B cell (primary cell): ENCODE results near the gene INTS15. TPM values are rescaled to one million over a fixed set of nuclear protein-coding genes. Genes with fewer than 3 reads are reported as not detected.

Experiments
- ATAC-seq: fragments of 200-7000 bp; cut with Tn5 transposase; one replicate; pipeline ENCODE4 v1.10.0; 2021; ENCODE audit warnings: low read depth, mild to moderate bottlenecking, moderate number of reproducible peaks, moderate library complexity
- CTCF ChIA-PET: fragments of 350-600 bp; sonication (Branson Sonifier 250); formaldehyde crosslinking; loops from one replicate; lab custom pipeline; 2021; ENCODE audit warnings: antibody characterized with exemption, inconsistent platforms; lab: Charles Lee
- POLR2A ChIA-PET: fragments of 350-600 bp; sonication (Branson Sonifier 250); formaldehyde crosslinking; loops from one replicate; lab custom pipeline; 2021; ENCODE audit warnings: antibody characterized with exemption; lab: Charles Lee
- DNase-seq: peaks from one replicate; pipeline ENCODE4 v3.0.0; 2013
- H2AFZ ChIP-seq: 2 replicates; pipeline ENCODE4 v1.6.1; 2012; ENCODE audit warnings: mild to moderate bottlenecking, low read depth, low read length; ENCODE audit not compliant: insufficient read depth, poor library complexity, severe bottlenecking
- H3K27ac ChIP-seq, 2 donors: 1 replicate in 1 of 2; 2 replicates in 1 of 2; pipeline ENCODE4 v1.5.1; 2012 to 2013; ENCODE audit warnings: low read length in 2 of 2, mild to moderate bottlenecking in 2 of 2, moderate library complexity in 1 of 2
- H3K27me3 ChIP-seq, 4 experiments: fragments of 200-600 bp in 1 of 4; sonication (generic) in 1 of 4; replicated peaks in 1 of 4; 1 replicate in 2 of 4; 2 replicates in 2 of 4; pipeline versions ENCODE4 v1.6.1 to v1.7.0; 2013 to 2016; ENCODE audit warnings: low read length in 3 of 4, mild to moderate bottlenecking in 2 of 4, mixed read lengths in 1 of 4, moderate library complexity in 1 of 4; ENCODE audit not compliant: insufficient read depth in 4 of 4, control insufficient read depth in 3 of 4; ENCODE audit errors: control extremely low read depth in 1 of 4
- H3K36me3 ChIP-seq, 2 experiments: replicated peaks in 1 of 2; 1 replicate in 1 of 2; 2 replicates in 1 of 2; pipeline versions ENCODE4 v1.6.1 to v1.7.1; 2013; ENCODE audit warnings: low read length in 1 of 2; ENCODE audit not compliant: insufficient read depth in 2 of 2, control insufficient read depth in 1 of 2; ENCODE audit errors: control extremely low read depth in 1 of 2, extremely low read depth in 1 of 2
- H3K4me1 ChIP-seq, 2 donors: fragments of 200-600 bp in 1 of 2; sonication (generic) in 1 of 2; 1 replicate in 1 of 2; 2 replicates in 1 of 2; pipeline versions ENCODE4 v1.5.1 to v1.6.1; 2013 to 2017; ENCODE audit warnings: low read length in 2 of 2; ENCODE audit not compliant: control insufficient read depth in 2 of 2, insufficient read depth in 2 of 2
- H3K4me2 ChIP-seq: replicated peaks from 2 replicates; pipeline ENCODE3; 2012; ENCODE audit warnings: mild to moderate bottlenecking, low read depth, low read length; ENCODE audit not compliant: poor library complexity, severe bottlenecking
- H3K4me3 ChIP-seq, 5 experiments: fragments of 200-600 bp in 1 of 5; sonication (generic) in 1 of 5; 1 replicate in 3 of 5; 2 replicates in 2 of 5; pipeline versions ENCODE4 v1.5.1 to v1.7.0; 2011 to 2016; ENCODE audit warnings: low read length in 4 of 5, mild to moderate bottlenecking in 4 of 5, low read depth in 2 of 5, control low read depth in 1 of 5, moderate library complexity in 1 of 5; ENCODE audit not compliant: insufficient read depth in 1 of 5; ENCODE audit errors: control extremely low read depth in 1 of 5, extremely low read depth in 1 of 5
- H3K79me2 ChIP-seq: fragments of 200-600 bp; sonication (generic); one replicate; pipeline ENCODE4 v1.6.0; 2016; ENCODE audit warnings: low read length; ENCODE audit not compliant: control insufficient read depth, insufficient read depth
- H3K9ac ChIP-seq: fragments of 200-600 bp; sonication (generic); 2 replicates; pipeline ENCODE4 v1.6.1; 2017; ENCODE audit warnings: mild to moderate bottlenecking, low read length, moderate library complexity
- H3K9me3 ChIP-seq, 3 donors: one replicate each; pipeline versions ENCODE4 v1.6.1 to v1.7.1; 2013; ENCODE audit warnings: low read length in 2 of 3; ENCODE audit not compliant: control insufficient read depth in 2 of 3, insufficient read depth in 1 of 3; ENCODE audit errors: control extremely low read depth in 1 of 3
- H4K20me1 ChIP-seq: 2 replicates; pipeline ENCODE4 v1.6.0; 2012; ENCODE audit warnings: mild to moderate bottlenecking, low read length; ENCODE audit not compliant: insufficient read depth, control insufficient read depth, poor library complexity, severe bottlenecking
- H3K27ac Mint-ChIP-seq: one replicate; pipeline ENCODE4 v1.8.0; 2021; ENCODE audit warnings: mixed read lengths
- H3K27me3 Mint-ChIP-seq: one replicate; pipeline ENCODE4 v1.8.0; 2021; ENCODE audit warnings: mixed read lengths
- H3K4me1 Mint-ChIP-seq: one replicate; pipeline ENCODE4 v1.8.0; 2021; ENCODE audit warnings: mixed read lengths
- H3K4me3 Mint-ChIP-seq: one replicate; pipeline ENCODE4 v1.8.0; 2021; ENCODE audit warnings: mixed read lengths
- H3K9me3 Mint-ChIP-seq: one replicate; pipeline ENCODE4 v1.8.0; 2022; ENCODE audit warnings: mixed read lengths; ENCODE audit not compliant: insufficient read depth
- CTCF ChIP-seq: fragments of 200-600 bp; IDR thresholded peaks from one replicate; pipeline ENCODE4 v1.8.0; 2022; ENCODE audit warnings: antibody characterized with exemption, mild to moderate bottlenecking
- EZH2 ChIP-seq: IDR thresholded peaks from 2 replicates; pipeline ENCODE4 v1.6.1; 2012; ENCODE audit warnings: borderline replicate concordance, low read depth, mild to moderate bottlenecking, moderate library complexity, low read length; ENCODE audit not compliant: insufficient read depth, poor library complexity, severe bottlenecking
- WGBS: methylation state at CpG from one replicate; pipeline ENCODE4 v1.1.5; 2013; ENCODE audit warnings: missing lambda C conversion rate; ENCODE audit not compliant: insufficient coverage; 5-methylcytosine and 5-hydroxymethylcytosine counted together
- intact Hi-C: fragments of 100-400 bp; cut with micrococcal nuclease; formaldehyde crosslinking; loops from one replicate; pipeline ENCODE4 v1.10.0; 2022
- polyA plus RNA-seq: library from polyadenylated mRNA; depleted of rRNA; stranded (reverse); fragments of >200 nt; gene quantifications from 2 replicates; pipeline ENCODE4 v1.2.3, GENCODE V29; 2012
- total RNA-seq, 2 donors: library from RNA; stranded (reverse); fragments of 120-200 nt in 1 of 2; gene quantifications; 1 replicate in 1 of 2; 2 replicates in 1 of 2; pipeline versions ENCODE4 v1.2.3 to v1.2.4, GENCODE V29; 2013 to 2022

Gene INTS15
- total and polyA plus RNA-seq, 2 donors (not counting 1 experiment from before 2014, with no cell fraction given), result 57.1 to 63.2 TPM

GRCh38 chr7:6649241-6649961 is 59.6 kb downstream of the INTS15 start:
- no peak for TF ChIP-seq EZH2
- no peak for TF ChIP-seq CTCF
- no peaks in the 10 kb centered on the region for H3K9me3 Mint-ChIP-seq
- POLR2A ChIA-PET, result interaction anchor here (1.3 kb wide), 1 partner anchor 11 kb away, joined by 3 read pairs; no protein-coding TSS in a partner anchor
- peaks cover 46% of the 10 kb centered on the region for H4K20me1 ChIP-seq
- DNase-seq (no peak), ATAC-seq (no peak)
- H3K4me1 Mint-ChIP-seq, result no peaks in the 10 kb centered on the region
- peaks cover 0 to 24% (median 0%) of the 10 kb centered on the region in 3 donors for H3K9me3 ChIP-seq
- H3K4me2 ChIP-seq, result no peak overlapping the region
- H3K4me1 ChIP-seq, result no peaks in the 10 kb centered on the region
- no peaks in the 10 kb centered on the region for H3K27me3 Mint-ChIP-seq
- peaks cover 0 to 57% of the 10 kb centered on the region in 2 experiments for H3K36me3 ChIP-seq
- no peak overlapping the region for H3K9ac ChIP-seq
- peaks cover 11% of the 10 kb centered on the region for H3K79me2 ChIP-seq
- H3K27ac Mint-ChIP-seq, result no peak overlapping the region
- H3K4me3 ChIP-seq, result no peak overlapping the region
- no peak overlapping the region for H3K4me3 Mint-ChIP-seq
- H2AFZ ChIP-seq, result no peak overlapping the region
- CTCF ChIA-PET, result no interaction called here
- H3K27ac ChIP-seq, result no peak overlapping the region
- no peaks in the 10 kb centered on the region for H3K27me3 ChIP-seq
- 88% methylated on average over 12 of the region's 13 CpGs for WGBS
- intact Hi-C loops, result no loop called here

GRCh38 chr7:6650086-6650485 is 60.3 kb downstream of the INTS15 start:
- Histone ChIP-seq H3K9ac (no peak overlapping the region), H3K9me3 (peaks cover 0 to 24% (median 0%) of the 10 kb centered on the region in 3 donors), H3K27me3 (no peaks in the 10 kb centered on the region), H3K79me2 (peaks cover 15% of the 10 kb centered on the region), H2AFZ (no peak overlapping the region), H3K27ac (no peak overlapping the region), H3K36me3 (peaks cover 0 to 55% of the 10 kb centered on the region in 2 experiments), H3K4me2 (no peak overlapping the region), H3K4me3 (no peak overlapping the region), H3K4me1 (no peaks in the 10 kb centered on the region), H4K20me1 (peaks cover 52% of the 10 kb centered on the region)
- no peak for ATAC-seq
- ChIA-PET POLR2A (interaction anchor here (1.3 kb wide), 1 partner anchor 10 kb away, joined by 3 read pairs; no protein-coding TSS in a partner anchor), CTCF (no interaction called here)
- over 99% methylated on average over 10 of the region's 10 CpGs for WGBS
- H3K27me3 Mint-ChIP-seq, result no peaks in the 10 kb centered on the region
- no peak overlapping the region for H3K4me3 Mint-ChIP-seq
- intact Hi-C loops, result no loop called here
- no peak overlapping the region for H3K27ac Mint-ChIP-seq
- no peak for DNase-seq
- H3K4me1 Mint-ChIP-seq, result no peaks in the 10 kb centered on the region
- no peaks in the 10 kb centered on the region for H3K9me3 Mint-ChIP-seq
- TF ChIP-seq CTCF (no peak), EZH2 (no peak)
